Neural cell (in vitro differentiated cells): ENCODE results near the gene FIGNL1. TPM values are rescaled to one million over a fixed set of nuclear protein-coding genes. Genes with fewer than 3 reads are reported as not detected.

ENCODE experiments used
- H2AFZ ChIP-seq: fragments of 200-600, 300-800 bp; sonication (generic), shearing (Covaris generic); 2 replicates; pipeline ENCODE4 v1.6.0; 2014; ENCODE audit warnings: low read depth, mild to moderate bottlenecking, antibody characterized with exemption, low read length, moderate library complexity
- H3F3A ChIP-seq: fragments of 200-600 bp; shearing (Covaris generic); 2 replicates; pipeline ENCODE4 v1.6.1; 2016; ENCODE audit warnings: mild to moderate bottlenecking, moderate library complexity, mixed read lengths, antibody characterized with exemption, low read length; ENCODE audit not compliant: insufficient read depth, poor library complexity, severe bottlenecking
- H3K27ac ChIP-seq: fragments of 200-600, 300-800 bp; sonication (generic), shearing (Covaris generic); 2 replicates; pipeline ENCODE4 v1.5.1; 2014; ENCODE audit warnings: mild to moderate bottlenecking, low read length, moderate library complexity
- H3K27me3 ChIP-seq: fragments of 300-800, 200-600 bp; sonication (generic), shearing (Covaris generic); 2 replicates; pipeline ENCODE4 v1.6.0; 2014; ENCODE audit warnings: mild to moderate bottlenecking, low read depth, low read length, moderate library complexity; ENCODE audit not compliant: insufficient read depth
- H3K36me3 ChIP-seq: fragments of 300-800, 200-600 bp; sonication (generic), shearing (Covaris generic); 2 replicates; pipeline ENCODE4 v1.5.1; 2014; ENCODE audit warnings: mild to moderate bottlenecking, antibody characterized with exemption, low read length, moderate library complexity; ENCODE audit not compliant: insufficient read depth
- H3K4me2 ChIP-seq: fragments of 300-800, 200-600 bp; sonication (generic), shearing (Covaris generic); 2 replicates; pipeline ENCODE4 v1.6.0; 2014; ENCODE audit warnings: mild to moderate bottlenecking, low read length
- H3K4me3 ChIP-seq: fragments of 300-800, 200-600 bp; sonication (generic), shearing (Covaris generic); 2 replicates; pipeline ENCODE4 v1.5.1; 2014; ENCODE audit warnings: mild to moderate bottlenecking, low read length, moderate library complexity
- H3K79me2 ChIP-seq: fragments of 200-600 bp; shearing (Covaris generic); replicated peaks from 2 replicates; pipeline ENCODE4 v1.6.0; 2014; ENCODE audit warnings: mild to moderate bottlenecking, low read length, moderate library complexity; ENCODE audit not compliant: insufficient read depth
- H3K9ac ChIP-seq: fragments of 300-800, 200-600 bp; sonication (generic), shearing (Covaris generic); 2 replicates; pipeline ENCODE4 v1.6.1; 2016; ENCODE audit warnings: mild to moderate bottlenecking, low read length, mixed read lengths
- H3K9me2 ChIP-seq: fragments of 200-600 bp; shearing (Covaris generic); 2 replicates; pipeline ENCODE4 v1.6.1; 2016; ENCODE audit warnings: mild to moderate bottlenecking, low read length, mixed read lengths; ENCODE audit not compliant: insufficient read depth
- H3K9me3 ChIP-seq: fragments of 200-600, 300-800 bp; sonication (generic), shearing (Covaris generic); 2 replicates; pipeline ENCODE4 v1.6.1; 2016; ENCODE audit warnings: mild to moderate bottlenecking, mixed run types, low read length, moderate library complexity, mixed read lengths
- H4K20me1 ChIP-seq: fragments of 200-600 bp; shearing (Covaris generic); 2 replicates; pipeline ENCODE4 v1.6.1; 2016; ENCODE audit warnings: mild to moderate bottlenecking, mixed run types; ENCODE audit not compliant: insufficient read depth
- CTCF ChIP-seq: fragments of 450-650 bp; IDR thresholded peaks from 2 replicates; pipeline ENCODE4 v1.5.1; 2014; ENCODE audit warnings: antibody characterized with exemption, mild to moderate bottlenecking, moderate library complexity; ENCODE audit not compliant: poor library complexity, severe bottlenecking
- EP300 ChIP-seq: fragments of 450-650 bp; conservative IDR thresholded peaks from 2 replicates; pipeline ENCODE4 v1.6.1; 2014; ENCODE audit warnings: antibody characterized with exemption, mild to moderate bottlenecking, moderate library complexity; ENCODE audit not compliant: poor library complexity, severe bottlenecking
- EZH2 ChIP-seq: fragments of 200-600, 300-800 bp; shearing (Covaris generic), sonication (generic); IDR thresholded peaks from 2 replicates; pipeline ENCODE4 v1.6.1; 2014; ENCODE audit warnings: antibody characterized with exemption, low read length, borderline replicate concordance, mild to moderate bottlenecking; ENCODE audit not compliant: insufficient read depth, poor library complexity, severe bottlenecking
- MXI1 ChIP-seq: fragments of 450-650 bp; conservative IDR thresholded peaks from 2 replicates; pipeline ENCODE4 v1.6.1; 2014; ENCODE audit warnings: antibody characterized with exemption, mild to moderate bottlenecking; ENCODE audit not compliant: poor library complexity, severe bottlenecking
- POLR2AphosphoS5 ChIP-seq: IDR thresholded peaks from 2 replicates; pipeline ENCODE4 v1.6.1; 2012
- RAD21 ChIP-seq: fragments of 450-650 bp; conservative IDR thresholded peaks from 2 replicates; pipeline ENCODE4 v1.6.1; 2014; ENCODE audit warnings: antibody characterized with exemption, mild to moderate bottlenecking, moderate library complexity
- REST ChIP-seq: IDR thresholded peaks from 2 replicates; pipeline ENCODE4 v1.6.1; 2012; ENCODE audit warnings: borderline replicate concordance
- SMC3 ChIP-seq: fragments of 450-650 bp; conservative IDR thresholded peaks from 2 replicates; pipeline ENCODE4 v1.6.1; 2014; ENCODE audit warnings: antibody characterized with exemption, mild to moderate bottlenecking, moderate library complexity; ENCODE audit not compliant: poor library complexity
- TAF1 ChIP-seq: IDR thresholded peaks from 2 replicates; pipeline ENCODE4 v1.6.1; 2012; ENCODE audit warnings: low read depth
- polyA plus RNA-seq: library from polyadenylated mRNA; depleted of rRNA; stranded (reverse); fragments of >200 nt; gene quantifications from 2 replicates; pipeline ENCODE4 v1.2.3, GENCODE V29; 2014

FIGNL1 gene
- polyA plus RNA-seq, 1 donor from 2014 or later, result 32.8 TPM

DNA sequence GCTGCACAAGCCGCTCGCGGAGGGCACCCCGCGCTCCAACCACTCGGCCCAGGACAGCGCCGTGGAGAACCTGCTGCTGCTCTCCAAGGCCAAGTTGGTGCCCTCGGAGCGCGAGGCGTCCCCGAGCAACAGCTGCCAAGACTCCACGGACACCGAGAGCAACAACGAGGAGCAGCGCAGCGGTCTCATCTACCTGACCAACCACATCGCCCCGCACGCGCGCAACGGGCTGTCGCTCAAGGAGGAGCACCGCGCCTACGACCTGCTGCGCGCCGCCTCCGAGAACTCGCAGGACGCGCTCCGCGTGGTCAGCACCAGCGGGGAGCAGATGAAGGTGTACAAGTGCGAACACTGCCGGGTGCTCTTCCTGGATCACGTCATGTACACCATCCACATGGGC, 50.0 kb downstream of the FIGNL1 start:
- TF ChIP-seq CTCF, result no peak
- no peak for TF ChIP-seq SMC3
- TF ChIP-seq TAF1, result no peak
- H3K9ac ChIP-seq, result no peak overlapping the region
- no peaks in the 10 kb centered on the region for H3F3A ChIP-seq
- no peaks in the 10 kb centered on the region for H3K79me2 ChIP-seq
- no peaks in the 10 kb centered on the region for H4K20me1 ChIP-seq
- H3K27ac ChIP-seq, result no peak overlapping the region
- H3K9me3 ChIP-seq, result no peaks in the 10 kb centered on the region
- no peaks in the 10 kb centered on the region for H3K27me3 ChIP-seq
- H3K4me2 ChIP-seq, result no peak overlapping the region
- no peak overlapping the region for H3K4me3 ChIP-seq
- no peaks in the 10 kb centered on the region for H3K9me2 ChIP-seq
- H2AFZ ChIP-seq, result no peak overlapping the region
- no peaks in the 10 kb centered on the region for H3K36me3 ChIP-seq

DNA sequence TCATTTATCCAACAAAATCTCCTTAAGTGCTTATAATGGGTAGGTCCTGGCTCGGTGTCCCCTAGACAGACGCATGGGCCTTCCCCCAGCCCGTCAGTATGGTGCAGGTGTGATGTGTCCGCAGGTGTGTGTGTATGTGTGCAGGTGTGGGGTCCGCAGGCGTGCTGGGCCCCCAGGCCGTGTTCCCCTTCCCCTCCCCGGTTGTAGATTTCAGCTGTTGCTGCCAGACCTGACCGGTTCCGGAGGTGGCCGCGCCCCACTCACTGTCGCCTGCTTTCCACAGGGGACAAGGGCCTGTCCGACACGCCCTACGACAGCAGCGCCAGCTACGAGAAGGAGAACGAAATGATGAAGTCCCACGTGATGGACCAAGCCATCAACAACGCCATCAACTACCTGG, 50.5 kb downstream of the FIGNL1 start:
- H4K20me1 ChIP-seq, result no peaks in the 10 kb centered on the region
- H3F3A ChIP-seq, result no peaks in the 10 kb centered on the region
- no peaks in the 10 kb centered on the region for H3K27me3 ChIP-seq
- no peak overlapping the region for H3K9ac ChIP-seq
- no peaks in the 10 kb centered on the region for H3K9me2 ChIP-seq
- no peak for TF ChIP-seq SMC3
- no peaks in the 10 kb centered on the region for H3K36me3 ChIP-seq
- H3K9me3 ChIP-seq, result no peaks in the 10 kb centered on the region
- H3K4me2 ChIP-seq, result no peak overlapping the region
- no peaks in the 10 kb centered on the region for H3K79me2 ChIP-seq
- no peak overlapping the region for H3K4me3 ChIP-seq
- no peak overlapping the region for H2AFZ ChIP-seq
- no peak overlapping the region for H3K27ac ChIP-seq

- Histone ChIP-seq H3K9me3 (no peaks in the 10 kb centered on the region), H3K79me2 (no peaks in the 10 kb centered on the region), H3K27me3 (no peaks in the 10 kb centered on the region), H2AFZ (no peak overlapping the region), H3K9me2 (no peaks in the 10 kb centered on the region), H4K20me1 (no peaks in the 10 kb centered on the region), H3K4me3 (no peak overlapping the region), H3K4me2 (no peak overlapping the region), H3K27ac (no peak overlapping the region), H3F3A (no peaks in the 10 kb centered on the region), H3K36me3 (no peaks in the 10 kb centered on the region), H3K9ac (no peak overlapping the region)
- TF ChIP-seq RAD21 (no peak), MXI1 (no peak), CTCF (no peak), EP300 (no peak), TAF1 (no peak), POLR2AphosphoS5 (no peak), EZH2 (no peak), REST (no peak), SMC3 (no peak)
Measured at GRCh38 chr7:50399206-50399605, 50.9 kb downstream of the FIGNL1 start.
